HFFc6 (cell line): ENCODE data around the gene LRP2. TPM values are rescaled to one million over a fixed set of nuclear protein-coding genes. Genes with fewer than 3 reads are reported as not detected.
"Not testable (repeated sequence)": the region's sequence is repeated elsewhere in the genome, so short reads cannot be mapped to it uniquely, and the experiment has no call there.

Experiments
- DNase-seq: peaks from one replicate; pipeline ENCODE4 v3.0.0-alpha.2; 2018
- H3K27ac Mint-ChIP-seq: 2 replicates; pipeline ENCODE4 v1.8.0; 2020; ENCODE audit warnings: mild to moderate bottlenecking, mixed read lengths
- H3K27me3 Mint-ChIP-seq: 2 replicates; pipeline ENCODE4 v1.8.0; 2021; ENCODE audit warnings: mild to moderate bottlenecking, moderate library complexity, mixed read lengths; ENCODE audit not compliant: insufficient read depth
- H3K36me3 Mint-ChIP-seq: 2 replicates; pipeline ENCODE4 v1.8.0; 2021; ENCODE audit warnings: low read depth, mixed read lengths
- H3K4me1 Mint-ChIP-seq: 2 replicates; pipeline ENCODE4 v1.8.0; 2020; ENCODE audit warnings: low read depth, mixed read lengths
- H3K4me3 Mint-ChIP-seq: 2 replicates; pipeline ENCODE4 v1.8.0; 2020; ENCODE audit warnings: mild to moderate bottlenecking, moderate library complexity, mixed read lengths
- H3K9me3 Mint-ChIP-seq: 2 replicates; pipeline ENCODE4 v1.8.0; 2020; ENCODE audit warnings: mild to moderate bottlenecking, mixed read lengths
- total RNA-seq, 6 experiments: library from RNA; stranded (reverse); fragmentation: NEBNext Ultra II Directional; extraction: Animal tissue kit (Norgen Biotek cat#: 25700); gene quantifications; 2 replicates in 1 of 6; 3 replicates in 5 of 6; pipeline ENCODE4 v1.2.3, GENCODE V29; 2021
- TF ChIP-seq, protein P1 (sequence below): fragments of 200-600 bp; sonication (generic); IDR thresholded peaks from 2 replicates; pipeline ENCODE4 v1.5.0; 2021; ENCODE audit warnings: antibody characterized with exemption, mild to moderate bottlenecking

LRP2 gene
- total RNA-seq, 6 experiments from 2014 or later: not detected

DNA sequence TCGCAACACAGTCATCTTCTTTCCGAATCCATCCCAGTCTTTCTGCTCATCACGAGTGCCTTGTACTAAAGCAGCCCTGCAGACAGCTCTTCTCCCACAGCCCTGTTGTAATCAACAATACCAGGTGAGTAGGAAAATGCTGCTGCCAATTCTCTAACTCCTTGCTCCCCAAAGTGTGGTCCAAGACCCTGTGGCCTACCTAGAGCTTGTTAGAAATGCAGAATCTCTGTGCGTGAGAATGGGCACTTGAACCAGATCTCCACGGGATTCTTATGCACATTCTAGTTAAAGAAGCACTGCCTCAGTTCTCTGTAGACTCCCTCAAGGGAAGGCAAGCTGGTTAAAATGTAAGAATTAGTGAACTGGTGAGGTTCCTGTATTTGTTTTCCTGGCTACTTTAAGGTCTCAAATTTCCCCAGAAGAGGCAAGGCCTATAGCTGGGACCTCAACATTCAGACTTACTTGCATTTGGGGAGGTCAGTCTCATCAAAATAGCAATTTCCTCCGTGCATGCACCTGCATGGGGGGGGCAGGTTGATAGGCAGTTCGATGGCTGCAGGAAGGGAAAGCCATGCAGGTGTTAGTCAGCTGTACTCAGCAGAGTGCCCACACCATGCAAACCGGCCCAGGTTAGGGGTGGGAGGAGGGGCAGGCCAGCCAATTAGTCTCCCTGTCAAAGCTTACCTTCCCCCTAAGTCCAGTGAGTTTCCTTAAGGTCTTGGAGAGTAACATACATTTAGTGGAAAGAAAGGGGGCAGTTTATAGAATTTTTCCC is 222.2 kb downstream of the LRP2 start:
- Mint-ChIP-seq H3K27ac (no peak overlapping the region), H3K27me3 (no peaks in the 10 kb centered on the region; the same call in 1 of the 2 replicates), H3K36me3 (no peaks in the 10 kb centered on the region), H3K4me1 (no peaks in the 10 kb centered on the region), H3K4me3 (no peak overlapping the region), H3K9me3 (no peaks in the 10 kb centered on the region)
- no peak for DNase-seq
- TF ChIP-seq, protein P1, sequence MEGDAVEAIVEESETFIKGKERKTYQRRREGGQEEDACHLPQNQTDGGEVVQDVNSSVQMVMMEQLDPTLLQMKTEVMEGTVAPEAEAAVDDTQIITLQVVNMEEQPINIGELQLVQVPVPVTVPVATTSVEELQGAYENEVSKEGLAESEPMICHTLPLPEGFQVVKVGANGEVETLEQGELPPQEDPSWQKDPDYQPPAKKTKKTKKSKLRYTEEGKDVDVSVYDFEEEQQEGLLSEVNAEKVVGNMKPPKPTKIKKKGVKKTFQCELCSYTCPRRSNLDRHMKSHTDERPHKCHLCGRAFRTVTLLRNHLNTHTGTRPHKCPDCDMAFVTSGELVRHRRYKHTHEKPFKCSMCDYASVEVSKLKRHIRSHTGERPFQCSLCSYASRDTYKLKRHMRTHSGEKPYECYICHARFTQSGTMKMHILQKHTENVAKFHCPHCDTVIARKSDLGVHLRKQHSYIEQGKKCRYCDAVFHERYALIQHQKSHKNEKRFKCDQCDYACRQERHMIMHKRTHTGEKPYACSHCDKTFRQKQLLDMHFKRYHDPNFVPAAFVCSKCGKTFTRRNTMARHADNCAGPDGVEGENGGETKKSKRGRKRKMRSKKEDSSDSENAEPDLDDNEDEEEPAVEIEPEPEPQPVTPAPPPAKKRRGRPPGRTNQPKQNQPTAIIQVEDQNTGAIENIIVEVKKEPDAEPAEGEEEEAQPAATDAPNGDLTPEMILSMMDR: no peak

DNA sequence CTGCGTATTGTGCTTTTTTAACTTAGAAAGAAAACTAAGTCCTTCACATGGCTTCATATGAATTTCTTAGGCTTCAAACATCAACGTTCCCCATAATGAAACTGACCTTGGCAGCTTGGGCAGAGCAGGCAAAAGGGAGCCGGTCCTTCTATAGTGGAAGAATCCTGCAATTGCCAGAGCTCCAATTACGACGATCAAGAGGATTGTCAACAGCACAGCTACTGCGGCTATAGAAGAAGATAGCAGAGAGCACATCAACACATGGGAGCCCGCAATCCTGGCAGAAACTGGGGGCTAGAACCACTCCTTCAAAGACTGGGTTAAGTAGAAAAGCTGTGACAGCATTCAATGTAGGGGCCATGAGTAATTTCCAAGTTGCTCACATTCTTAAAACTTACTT is 223.2 kb downstream of the LRP2 start:
- Mint-ChIP-seq H3K9me3 (no peaks in the 10 kb centered on the region), H3K36me3 (no peaks in the 10 kb centered on the region), H3K27ac (no peak overlapping the region), H3K27me3 (no peaks in the 10 kb centered on the region; the same call in 1 of the 2 replicates), H3K4me3 (no peak overlapping the region), H3K4me1 (no peaks in the 10 kb centered on the region)
- TF ChIP-seq, protein P1: no peak
- no peak for DNase-seq

DNA sequence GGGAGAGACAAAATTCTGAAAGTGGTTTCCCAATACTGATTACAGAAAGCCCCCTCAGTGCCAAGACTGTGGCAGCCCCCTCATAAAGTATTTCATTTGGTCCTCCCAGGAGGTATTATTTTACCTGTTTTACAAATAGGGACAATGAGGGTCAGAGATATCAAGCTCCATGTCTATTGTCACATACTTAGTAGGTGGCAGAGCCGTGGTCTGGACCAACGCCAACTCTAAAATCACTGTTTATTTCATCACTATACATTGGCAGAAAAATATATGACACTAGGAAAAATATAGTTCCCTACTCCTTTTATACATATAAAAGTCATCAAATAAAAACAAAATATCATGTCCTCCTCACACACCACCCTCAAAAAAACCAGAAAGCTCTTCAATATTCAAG is 224.4 kb downstream of the LRP2 start:
- no peak overlapping the region for H3K27ac Mint-ChIP-seq
- H3K4me1 Mint-ChIP-seq: no peaks in the 10 kb centered on the region
- H3K4me3 Mint-ChIP-seq: no peak overlapping the region
- no peak for DNase-seq
- no peaks in the 10 kb centered on the region for H3K36me3 Mint-ChIP-seq
- no peaks in the 10 kb centered on the region for H3K9me3 Mint-ChIP-seq
- H3K27me3 Mint-ChIP-seq: no peaks in the 10 kb centered on the region; the same call in 1 of the 2 replicates
- TF ChIP-seq, protein P1: no peak

DNA sequence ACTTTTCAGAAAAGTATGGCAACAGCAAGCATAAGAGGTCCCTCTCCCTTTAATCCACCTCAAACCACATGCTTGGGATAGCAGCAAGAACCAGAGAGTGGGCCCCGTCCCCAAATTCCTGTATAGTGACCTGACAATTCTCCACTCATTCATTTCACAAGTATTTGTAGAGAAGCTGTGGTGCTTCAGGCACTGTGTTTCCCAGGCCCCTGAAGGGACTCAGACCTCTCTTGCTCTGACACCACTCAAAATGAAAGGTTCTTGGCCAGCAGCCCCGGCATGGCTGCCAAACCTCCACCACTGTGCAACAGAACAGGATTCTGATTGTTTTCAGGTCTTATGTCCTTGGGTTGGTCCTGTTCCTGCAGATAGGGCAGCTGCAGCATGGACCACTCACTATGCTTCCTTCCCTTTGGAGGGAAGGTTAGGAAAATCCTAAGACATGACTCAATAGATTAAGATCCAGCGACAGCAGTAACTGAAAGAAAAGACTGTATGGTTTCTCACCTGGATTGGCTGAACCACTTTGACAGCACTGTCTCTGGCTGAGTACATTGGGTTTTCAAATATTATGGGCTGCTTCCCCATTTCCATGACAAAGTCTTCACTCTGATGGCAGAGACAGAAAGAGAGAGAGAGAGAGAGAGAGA is 225.3 kb downstream of the LRP2 start:
- Mint-ChIP-seq H3K27ac (no peak overlapping the region), H3K4me3 (no peak overlapping the region), H3K4me1 (no peaks in the 10 kb centered on the region), H3K36me3 (no peaks in the 10 kb centered on the region), H3K27me3 (no peaks in the 10 kb centered on the region; the same call in 1 of the 2 replicates), H3K9me3 (no peaks in the 10 kb centered on the region)
- DNase-seq: no peak
- TF ChIP-seq, protein P1: no peak

DNA sequence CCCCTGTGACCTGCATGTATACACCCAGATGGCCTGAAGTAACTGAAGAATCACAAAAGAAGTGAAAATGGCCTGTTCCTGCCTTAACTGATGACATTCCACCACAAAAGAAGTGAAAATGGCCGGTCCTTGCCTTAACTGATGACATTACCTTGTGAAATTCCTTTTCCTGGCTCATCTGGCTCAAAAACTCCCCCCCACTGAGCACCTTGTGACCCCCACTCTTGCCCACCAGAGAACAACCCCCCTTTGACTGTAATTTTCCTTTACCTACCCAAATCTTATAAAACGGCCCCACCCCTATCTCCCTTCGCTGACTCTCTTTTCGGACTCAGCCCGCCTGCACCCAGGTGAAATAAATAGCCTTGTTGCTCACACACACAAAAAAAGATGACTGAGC is 225.9 kb downstream of the LRP2 start:
- not testable (repeated sequence) for DNase-seq, H3K27ac Mint-ChIP-seq, H3K27me3 Mint-ChIP-seq, H3K9me3 Mint-ChIP-seq, H3K4me3 Mint-ChIP-seq, H3K4me1 Mint-ChIP-seq, H3K36me3 Mint-ChIP-seq

DNA sequence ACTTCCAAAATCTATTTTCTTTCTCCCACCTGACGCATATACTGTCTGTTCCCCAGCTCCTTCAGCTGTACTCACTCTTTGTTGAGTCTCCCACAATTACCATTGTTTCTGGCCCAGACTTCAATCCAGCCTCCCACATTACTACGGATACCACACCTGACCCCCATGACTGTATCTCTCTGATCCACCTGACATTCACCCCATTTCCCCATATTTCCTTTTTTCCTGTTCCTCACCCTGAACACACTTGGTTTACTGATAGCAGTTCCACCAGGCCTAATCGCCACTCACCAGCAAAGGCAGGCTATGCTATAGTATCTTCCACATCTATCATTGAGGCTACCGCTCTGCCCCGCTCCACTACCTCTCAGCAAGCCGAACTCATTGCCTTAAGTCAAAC is 228.1 kb downstream of the LRP2 start:
- not testable (repeated sequence) for DNase-seq, H3K27ac Mint-ChIP-seq, H3K4me1 Mint-ChIP-seq, H3K36me3 Mint-ChIP-seq, H3K27me3 Mint-ChIP-seq, H3K9me3 Mint-ChIP-seq, H3K4me3 Mint-ChIP-seq
